GM19043 (cell line): ENCODE measurements around the gene PEX13.
"Not testable (repeated sequence)": the region's sequence is repeated elsewhere in the genome, so short reads cannot be mapped to it uniquely, and the experiment has no call there.

Source experiments
- ATAC-seq: cut with Tn5 transposase; IDR thresholded peaks from one replicate; pipeline ENCODE4 v1.9.1; 2021; ENCODE audit warnings: low read depth; ENCODE audit not compliant: unreplicated experiment

Gene PEX13, protein sequence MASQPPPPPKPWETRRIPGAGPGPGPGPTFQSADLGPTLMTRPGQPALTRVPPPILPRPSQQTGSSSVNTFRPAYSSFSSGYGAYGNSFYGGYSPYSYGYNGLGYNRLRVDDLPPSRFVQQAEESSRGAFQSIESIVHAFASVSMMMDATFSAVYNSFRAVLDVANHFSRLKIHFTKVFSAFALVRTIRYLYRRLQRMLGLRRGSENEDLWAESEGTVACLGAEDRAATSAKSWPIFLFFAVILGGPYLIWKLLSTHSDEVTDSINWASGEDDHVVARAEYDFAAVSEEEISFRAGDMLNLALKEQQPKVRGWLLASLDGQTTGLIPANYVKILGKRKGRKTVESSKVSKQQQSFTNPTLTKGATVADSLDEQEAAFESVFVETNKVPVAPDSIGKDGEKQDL

DNA sequence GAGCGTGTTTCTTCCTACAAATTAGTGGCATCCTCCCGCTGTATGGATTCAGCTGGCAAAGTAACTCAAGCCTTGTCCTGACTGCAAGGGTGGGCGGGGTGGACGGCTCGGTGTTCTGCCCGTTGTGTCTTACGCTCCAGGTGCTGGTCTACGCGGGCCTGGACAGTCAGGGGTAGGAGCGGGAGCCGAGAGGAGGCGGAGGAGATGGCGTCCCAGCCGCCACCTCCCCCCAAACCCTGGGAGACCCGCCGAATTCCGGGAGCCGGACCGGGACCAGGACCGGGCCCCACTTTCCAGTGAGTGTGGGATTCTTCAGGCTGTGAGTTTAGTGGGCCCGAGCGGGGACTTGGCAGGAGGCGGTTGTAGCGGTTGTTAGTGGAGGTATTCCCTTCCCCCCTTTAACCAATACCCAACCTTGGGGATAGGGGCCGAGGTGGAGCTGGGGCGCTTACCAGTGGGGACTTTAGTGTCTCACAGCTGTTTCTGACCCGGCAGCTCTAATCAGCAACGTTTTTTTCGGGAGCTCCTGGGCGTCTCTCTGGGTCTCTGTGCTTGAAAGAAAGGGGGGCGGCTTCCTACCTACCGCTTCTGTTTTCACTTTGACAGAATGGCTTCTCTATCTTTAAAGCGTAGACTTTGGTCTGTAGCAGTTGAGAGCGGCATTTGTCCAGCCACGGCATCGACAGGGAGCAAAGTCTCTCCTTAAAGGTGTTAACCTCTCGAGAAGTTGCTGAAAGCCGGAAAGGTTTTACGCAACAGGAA, at the start of gene PEX13, which contains the start of gene PUS10:
TSS of gene PEX13 (plus strand) at position 165 of the 762 bp plus-strand sequence. CDS start at position 205, 40 bp downstream.
TSS of gene PUS10 (minus strand) at position 700 of the 762 bp plus-strand sequence. CDS start 6,365 bp downstream, outside the sequence.
- peak; percentile 76 for ATAC-seq

DNA sequence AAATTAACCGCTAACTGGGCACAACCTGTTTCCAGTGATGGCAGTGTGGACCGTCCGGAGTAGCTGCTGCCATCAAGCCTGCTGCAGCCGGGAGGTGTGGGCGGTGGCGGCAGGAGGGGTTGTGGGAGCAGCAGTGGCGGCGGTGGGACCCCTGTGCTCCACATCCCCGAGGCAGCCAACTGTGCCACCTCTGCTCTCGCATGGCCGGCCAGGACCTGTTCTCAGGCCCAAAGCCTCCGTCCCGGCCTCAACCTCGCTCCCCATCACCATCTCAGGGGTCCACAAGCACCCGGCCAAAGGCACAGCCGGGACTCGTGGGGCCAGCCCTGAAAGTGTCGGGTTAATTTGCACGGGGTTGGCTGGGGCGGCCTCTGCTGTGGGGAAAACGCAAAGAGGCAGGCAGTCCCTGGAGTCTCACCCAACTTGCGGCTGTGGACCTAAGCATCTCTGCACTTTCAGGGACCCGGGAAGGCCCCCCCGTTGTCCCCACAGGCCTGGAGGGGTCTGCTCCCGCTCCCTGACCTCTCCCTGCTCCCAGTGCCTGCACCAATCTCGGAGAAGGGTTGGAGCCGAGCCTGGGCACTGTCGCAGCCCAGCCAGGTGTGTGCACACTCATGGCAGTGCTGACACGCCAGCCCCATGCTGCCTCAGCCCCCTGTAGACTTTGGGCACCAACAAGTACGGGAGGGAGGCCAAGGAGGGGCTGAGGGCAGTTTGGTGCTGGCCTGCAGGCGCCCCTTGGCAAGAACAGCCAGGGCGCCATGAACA, 44.4 kb upstream of the PEX13 start:
- no peak for ATAC-seq

DNA sequence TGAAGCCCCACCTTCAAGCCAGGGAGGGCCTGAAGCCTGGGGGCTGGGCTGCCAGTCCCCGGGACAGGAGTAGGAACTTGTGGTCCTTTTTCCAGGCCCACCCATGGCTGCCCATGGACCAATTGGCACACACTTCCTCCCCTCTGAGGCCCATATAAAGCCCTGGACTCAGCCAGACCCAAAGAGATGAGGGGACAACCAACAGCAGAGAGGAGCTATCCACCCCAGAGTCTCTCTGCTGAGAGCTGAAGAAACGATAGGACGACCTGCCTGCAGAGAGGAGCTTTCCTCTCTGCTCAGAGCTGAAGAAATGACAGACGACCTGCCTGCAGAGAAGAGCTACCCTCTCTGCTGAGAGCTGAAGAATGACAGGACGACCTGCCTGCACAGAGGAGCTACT, 43.8 kb upstream of the PEX13 start:
- ATAC-seq = no peak

DNA sequence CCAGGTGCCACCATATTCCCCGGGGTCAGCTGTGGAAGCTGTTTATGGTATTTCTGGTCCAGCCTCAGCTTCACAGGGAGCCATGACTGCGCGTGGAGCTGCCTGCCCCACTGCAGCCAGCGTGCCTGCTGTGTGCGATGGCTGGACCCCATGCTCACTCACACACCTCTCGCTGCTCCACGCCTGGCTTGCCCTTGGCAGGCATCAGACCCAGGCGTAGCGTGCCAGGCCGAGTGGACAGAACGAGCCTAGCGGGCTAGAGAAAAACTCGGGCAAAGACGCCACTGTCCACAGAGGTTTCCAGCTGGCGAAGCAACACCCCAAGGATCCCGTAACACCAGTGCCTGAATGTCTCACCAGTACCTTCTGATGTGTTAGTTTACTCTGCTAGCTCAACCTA, 42.9 kb upstream of the PEX13 start:
- ATAC-seq = no peak

DNA sequence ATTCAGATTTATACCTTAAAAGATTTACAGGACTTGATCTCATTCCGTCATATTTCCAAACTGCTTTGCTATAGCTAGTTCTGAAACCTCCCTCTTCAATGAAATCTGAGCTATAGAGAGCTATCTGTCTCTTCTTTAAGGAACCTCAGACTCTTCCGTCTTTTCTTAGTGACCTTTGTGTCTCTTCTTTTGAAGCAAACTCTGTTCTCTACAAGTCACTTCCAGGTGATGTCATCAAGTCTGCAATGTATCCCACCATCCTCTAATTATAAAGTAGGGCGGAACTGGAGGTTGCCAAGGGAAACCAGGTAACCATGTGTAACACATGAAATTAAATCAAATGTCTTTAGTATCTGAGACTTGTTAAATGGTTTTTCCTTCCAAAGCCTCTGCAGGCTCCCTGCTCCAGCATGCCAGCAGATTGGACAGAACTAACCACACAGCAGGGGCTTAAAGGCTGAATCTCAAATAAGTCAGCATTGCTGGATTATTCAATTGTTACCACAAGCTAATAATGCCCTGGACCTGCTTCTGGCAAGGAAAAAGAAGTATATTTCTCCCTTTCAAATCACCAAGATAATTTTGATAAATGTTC, 41.2 kb upstream of the PEX13 start:
- no peak for ATAC-seq

DNA sequence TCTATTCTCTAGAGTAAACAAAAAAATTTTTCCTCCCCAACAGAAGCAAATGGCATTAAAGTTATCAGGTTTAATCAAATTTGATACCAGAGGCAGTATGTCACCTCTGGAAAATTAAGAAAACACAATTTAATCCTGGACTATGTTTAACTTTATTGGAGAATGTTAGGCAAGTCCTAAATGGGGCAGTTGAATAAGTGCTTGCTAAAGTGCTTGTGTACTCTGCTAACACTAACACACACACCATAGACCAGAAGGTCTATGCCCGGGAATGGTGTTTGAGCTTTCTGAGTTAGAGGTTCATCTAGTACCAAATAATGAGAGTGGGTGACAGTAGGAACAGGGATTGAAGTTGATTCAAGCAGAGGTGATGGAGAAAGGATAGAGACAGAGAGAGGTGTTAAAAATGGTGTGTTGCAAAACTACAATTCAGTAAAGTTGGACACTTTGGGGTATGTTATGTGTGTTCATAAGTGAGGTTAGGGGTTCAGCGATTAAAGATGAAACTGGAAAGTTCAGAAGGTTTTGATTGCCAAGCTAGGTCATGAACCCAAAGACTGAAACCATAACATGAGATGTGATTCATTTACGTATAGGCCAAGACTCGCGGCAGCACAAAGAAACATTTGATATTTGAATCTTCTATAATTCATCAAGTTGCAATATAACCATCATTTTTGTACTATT, 40.5 kb upstream of the PEX13 start:
- ATAC-seq = no peak

DNA sequence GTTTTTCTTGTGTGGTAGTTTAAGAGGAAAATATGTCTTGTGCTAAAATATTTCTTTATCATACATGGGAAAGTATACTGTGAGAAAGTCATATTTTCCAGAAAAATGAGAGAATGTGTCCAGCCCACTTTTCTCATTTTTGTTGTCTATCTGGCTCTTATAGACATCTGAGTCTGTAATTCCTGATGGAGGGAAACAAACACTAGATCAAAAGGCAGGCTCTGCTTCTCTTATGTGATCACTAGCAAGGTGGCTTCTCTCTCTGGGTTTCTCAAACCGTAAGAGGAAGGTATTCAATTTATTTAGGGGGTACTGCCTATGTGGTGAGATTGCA, 40.0 kb upstream of the PEX13 start:
- ATAC-seq = no peak

DNA sequence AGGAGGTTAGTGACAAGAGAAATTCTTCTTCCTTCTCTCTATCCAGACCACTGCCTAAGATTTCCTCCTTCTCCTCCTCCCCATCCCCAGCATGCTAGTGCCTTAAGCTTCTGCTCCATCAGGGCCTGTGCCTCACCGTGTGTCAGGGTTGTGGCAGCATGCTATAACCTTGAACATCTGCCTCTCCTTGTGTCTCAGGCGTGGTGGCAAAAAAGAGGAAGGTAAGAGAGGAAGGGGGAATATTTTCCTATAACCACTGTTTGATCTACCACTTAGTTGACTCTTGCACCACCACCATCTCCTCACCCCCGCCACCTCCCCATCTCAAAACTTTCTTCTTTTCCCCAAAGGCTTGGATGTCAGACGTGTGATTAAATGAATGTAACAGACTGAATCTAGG, 38.3 kb upstream of the PEX13 start:
- no peak for ATAC-seq

DNA sequence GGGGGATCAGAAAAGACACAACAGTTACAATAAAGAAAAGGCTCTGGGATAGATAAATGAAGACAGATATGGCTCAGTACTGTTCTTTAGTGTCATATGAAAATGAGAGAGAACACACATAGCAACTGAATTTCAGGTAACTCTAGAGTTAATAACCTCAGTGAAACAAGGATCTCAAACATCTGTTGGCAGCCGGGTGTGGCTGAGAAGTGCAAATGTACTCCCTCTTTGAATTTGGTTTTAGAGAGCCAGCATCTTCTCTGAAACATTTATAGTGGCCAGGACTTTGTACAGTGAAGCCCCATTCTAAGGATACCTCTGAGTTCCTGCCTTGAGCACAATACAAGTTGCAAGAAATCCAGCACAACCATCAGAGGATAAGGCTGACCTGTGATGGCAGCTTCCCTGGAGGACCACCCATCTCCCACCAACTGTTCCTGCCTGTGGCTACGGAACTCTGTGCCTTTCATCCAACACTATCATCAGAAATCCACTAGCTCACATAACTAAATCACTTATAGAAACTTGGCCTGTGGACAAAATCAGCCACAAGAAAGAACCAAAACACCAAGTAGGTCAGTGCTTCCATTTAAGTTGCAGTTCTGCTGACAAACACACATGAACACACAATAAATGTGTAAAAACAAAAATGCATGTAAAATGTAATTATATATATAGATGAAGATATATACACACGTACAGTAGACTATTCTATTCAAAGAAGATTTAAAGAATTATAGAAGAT, 37.3 kb upstream of the PEX13 start:
- no peak for ATAC-seq

DNA sequence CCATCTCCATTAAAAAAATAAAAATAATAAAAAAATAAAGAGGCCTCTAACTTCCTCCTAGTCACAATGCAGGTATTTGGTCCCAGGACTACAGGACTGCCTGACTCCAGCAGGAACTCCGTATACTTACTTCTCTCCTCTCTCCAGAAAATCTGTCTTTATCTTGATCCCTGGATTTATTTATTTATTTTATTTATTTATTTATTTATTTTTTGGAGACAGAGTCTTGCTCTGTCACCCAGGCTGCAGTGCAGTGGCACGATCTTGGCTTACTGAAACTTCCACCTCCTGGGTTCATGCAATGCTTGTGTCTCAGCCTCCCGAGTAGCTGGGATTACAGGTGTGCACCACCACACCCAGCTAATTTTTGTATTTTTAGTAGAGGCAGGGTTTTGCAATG, 35.5 kb upstream of the PEX13 start:
- not testable (repeated sequence) for ATAC-seq

DNA sequence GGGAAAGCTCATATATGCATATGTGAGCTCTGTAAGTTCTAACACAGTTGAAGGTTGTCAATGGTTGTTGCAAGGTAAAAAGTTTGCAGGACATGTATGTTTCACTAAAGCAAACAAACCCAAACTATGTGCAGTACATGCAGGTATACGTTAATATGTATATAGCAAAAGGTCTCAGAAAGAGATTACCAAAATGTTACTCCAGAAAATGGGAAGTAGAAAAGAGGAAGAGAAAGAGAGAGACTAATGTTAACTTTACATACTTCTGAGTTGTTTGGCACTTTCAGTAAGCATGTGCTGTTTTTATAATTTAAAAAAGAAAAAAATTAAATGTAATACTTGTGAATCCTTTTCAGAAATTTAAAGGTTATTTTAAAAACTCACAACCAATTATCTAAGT, 32.8 kb upstream of the PEX13 start:
- ATAC-seq = peak; percentile 61

DNA sequence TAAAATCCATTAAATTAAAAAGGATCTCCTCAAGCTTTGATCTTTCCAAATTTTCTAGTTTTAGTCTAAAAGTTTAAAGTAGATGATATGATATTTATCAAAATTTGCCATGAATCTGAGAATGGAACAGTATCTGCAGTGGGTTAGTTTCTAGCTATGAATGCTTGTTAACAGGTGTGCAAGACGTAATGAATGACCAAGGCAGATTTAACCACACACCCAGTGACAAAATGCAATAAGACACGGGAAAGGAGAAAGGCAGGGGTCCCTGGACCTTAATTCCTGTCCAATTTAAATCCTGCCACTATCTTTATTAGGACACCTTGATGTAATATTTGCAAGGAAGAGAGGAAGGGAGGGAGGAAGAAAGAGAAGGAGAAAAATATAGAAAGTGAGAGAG, 30.5 kb upstream of the PEX13 start:
- no peak for ATAC-seq

DNA sequence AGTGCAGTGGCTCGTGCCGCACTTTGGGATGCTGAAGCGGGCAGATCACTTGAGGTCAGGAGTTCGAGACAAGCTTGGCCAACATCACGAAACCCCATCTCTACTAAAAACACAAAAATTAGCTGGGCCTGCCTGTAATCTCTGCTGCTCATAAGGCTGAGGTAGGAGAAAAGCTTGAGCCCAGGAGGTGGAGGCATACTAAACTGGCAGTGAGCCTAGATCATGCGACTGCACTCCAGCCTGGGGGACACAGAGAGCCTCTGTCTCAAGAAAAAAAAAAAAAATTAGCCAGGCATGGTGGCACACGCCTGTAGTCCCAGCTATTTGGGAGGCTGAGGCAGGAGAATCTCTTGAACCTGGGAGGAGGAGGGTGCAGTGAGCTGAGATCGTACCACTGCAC, 29.9 kb upstream of the PEX13 start:
- ATAC-seq = not testable (repeated sequence)

DNA sequence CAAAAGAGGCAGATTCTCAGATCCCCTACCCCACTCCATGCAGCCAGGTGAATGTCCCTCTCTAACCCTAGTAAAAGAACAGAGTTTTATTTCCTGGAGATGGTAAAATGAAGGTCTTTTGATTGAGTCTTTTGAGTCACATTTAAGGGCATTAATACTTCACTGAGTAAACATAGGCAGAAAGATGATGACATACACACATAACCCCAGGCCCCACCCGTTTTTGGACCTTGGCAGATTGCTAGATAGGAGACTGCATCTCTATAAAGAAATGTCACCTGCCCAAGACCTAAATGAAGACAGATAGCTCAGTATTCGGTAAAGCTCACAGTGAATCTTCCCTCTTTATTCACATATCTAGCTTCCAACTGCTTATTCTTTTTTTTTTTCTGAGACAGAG, 28.3 kb upstream of the PEX13 start:
- no peak for ATAC-seq

DNA sequence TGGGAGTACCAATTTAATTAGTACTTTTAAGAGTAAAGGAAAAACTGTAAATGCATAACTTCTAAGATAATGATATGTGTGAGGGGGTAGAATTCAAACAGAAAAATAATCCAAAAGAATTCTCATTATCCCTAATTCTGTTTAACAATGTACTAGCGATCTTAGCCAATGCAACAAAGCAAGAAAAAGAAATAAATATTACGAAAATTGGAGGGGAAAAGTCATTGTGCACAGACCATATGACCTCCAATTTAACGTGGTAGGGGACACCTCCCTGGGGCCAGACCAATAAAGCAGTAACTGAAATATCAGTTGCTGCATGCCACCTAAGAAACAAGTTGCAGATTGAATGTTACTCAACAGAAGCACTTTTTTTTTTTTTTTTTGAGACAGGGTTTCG, 25.9 kb upstream of the PEX13 start:
- no peak for ATAC-seq

DNA sequence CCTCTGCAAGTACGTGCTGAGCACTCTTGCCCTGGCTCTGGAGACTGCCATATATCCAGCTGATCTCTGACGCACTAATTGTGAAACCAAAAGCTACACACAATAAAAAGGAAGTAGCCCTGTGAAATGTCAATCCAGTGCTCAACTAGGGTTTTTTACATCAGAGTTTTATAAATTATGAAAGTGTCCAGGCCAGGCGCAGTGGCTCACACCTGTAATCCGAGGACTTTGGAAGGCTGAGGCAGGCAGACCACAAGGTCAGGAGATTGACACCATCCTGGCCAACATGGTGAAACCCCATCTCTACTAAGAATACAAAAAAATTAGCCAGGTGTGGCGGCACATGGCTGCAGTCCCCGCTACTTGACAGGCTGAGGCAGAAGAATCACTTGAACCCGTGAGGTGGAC, 24.5 kb upstream of the PEX13 start:
- ATAC-seq = peak; percentile 95

DNA sequence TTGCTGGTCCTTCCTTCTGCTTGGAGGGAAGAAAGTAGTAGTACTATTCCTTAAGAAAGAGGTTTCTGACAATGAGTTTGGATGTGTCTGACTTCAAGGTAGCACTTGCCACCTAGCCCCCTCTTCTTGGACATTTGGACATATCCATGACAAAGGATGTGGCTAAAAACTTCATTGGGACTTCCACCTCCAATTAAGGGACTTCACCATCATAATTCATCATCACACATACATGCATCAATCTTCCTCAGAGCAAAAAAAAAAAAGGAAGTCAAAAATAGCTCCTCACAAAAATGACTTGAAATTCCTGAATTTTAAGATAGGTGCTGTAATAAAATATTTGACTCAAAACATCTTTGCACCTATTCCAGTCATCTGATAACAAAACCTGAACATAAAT, 23.4 kb upstream of the PEX13 start:
- ATAC-seq = no peak

DNA sequence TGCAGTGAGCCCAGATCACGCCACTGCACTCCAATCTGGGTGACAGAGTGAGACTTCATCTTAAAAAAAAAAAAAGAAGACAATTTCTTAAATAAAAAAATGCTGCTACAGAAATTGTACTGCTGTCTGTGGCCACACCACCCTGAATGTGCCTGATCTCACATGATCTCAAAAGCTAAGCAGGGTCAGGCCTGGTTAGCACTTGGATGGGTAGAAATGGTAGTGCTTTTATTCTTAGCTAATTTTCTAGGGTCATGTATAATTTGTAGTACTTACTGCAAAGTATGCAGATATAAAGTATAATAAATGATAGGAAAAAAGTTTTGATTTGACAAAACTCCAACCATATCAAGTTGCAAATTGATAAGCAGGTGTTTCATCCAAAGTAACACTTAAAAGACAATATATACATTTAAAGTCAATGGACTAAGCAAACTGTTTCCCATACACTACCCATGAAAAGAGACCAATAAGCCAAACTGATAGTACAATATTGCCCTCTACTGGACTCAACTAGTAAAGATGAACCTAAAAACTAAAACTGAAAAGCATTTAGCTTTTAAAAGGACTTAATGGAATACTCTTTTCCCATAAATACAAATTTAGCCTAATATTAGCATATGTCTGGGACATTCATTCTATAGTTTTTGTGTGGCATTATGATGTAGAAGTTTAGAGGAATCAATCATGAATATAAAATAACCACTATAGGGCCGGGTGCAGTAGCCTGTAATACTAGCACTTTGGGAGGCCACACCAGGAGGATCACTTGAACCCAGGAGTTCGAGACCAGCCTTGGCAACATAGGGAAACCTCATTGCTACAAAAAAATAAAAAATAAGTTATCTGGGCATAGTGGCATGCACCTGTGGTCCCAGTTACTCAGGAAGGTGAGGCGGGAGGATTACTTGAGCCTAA, 18.6 kb upstream of the PEX13 start:
- no peak for ATAC-seq

DNA sequence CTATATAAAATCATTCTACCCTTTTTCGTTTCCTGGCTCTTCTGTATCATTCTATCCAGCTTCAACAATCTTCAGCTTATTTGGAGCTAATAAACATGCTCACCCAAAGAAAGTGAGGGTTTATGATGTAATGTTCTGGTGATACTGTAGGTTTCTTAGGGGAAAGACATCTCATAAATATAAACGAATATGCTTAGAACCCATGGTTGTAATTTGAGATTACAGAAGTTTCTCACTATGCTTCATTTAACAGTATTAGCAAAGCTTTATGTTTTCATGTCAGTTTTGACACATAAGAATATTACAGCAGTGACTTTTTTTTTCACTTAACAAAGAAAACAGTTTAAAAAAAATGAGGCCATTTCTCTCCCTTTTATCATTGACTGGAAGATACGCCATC, 11.8 kb upstream of the PEX13 start:
- ATAC-seq = no peak
